ENCODE data around the gene SIGLEC15.

DNA sequence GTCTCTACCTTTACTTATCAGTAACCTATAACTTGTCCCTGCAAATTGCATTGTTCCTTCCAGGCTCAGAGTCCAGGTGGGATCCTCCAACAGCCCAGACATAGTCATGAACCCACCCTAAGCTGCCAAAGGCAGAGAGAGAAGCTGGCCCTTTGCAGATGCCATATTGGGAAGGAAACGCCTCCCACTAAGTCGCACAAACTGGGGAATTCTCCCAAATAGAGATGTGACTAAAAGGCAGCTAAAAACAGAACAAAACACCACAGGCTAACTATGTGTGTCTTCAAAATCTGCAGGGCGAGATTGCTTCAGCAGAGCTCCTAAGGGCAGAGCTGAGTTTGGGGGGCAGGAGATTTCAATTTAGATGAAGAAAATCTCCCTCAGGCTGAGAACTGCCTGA is 38.5 kb upstream of the SIGLEC15 start:
- TF ChIP-seq, protein P1, sequence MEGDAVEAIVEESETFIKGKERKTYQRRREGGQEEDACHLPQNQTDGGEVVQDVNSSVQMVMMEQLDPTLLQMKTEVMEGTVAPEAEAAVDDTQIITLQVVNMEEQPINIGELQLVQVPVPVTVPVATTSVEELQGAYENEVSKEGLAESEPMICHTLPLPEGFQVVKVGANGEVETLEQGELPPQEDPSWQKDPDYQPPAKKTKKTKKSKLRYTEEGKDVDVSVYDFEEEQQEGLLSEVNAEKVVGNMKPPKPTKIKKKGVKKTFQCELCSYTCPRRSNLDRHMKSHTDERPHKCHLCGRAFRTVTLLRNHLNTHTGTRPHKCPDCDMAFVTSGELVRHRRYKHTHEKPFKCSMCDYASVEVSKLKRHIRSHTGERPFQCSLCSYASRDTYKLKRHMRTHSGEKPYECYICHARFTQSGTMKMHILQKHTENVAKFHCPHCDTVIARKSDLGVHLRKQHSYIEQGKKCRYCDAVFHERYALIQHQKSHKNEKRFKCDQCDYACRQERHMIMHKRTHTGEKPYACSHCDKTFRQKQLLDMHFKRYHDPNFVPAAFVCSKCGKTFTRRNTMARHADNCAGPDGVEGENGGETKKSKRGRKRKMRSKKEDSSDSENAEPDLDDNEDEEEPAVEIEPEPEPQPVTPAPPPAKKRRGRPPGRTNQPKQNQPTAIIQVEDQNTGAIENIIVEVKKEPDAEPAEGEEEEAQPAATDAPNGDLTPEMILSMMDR (IDR thresholded peaks at IDR 0.05; ENCODE audit: low read depth, low read length, missing input control), result no peak
- TF ChIP-seq SP1 (IDR thresholded peaks at IDR 0.05), result no peak
- TF ChIP-seq MAX (IDR thresholded peaks at IDR 0.05), result no peak
- TF ChIP-seq, protein P2, sequence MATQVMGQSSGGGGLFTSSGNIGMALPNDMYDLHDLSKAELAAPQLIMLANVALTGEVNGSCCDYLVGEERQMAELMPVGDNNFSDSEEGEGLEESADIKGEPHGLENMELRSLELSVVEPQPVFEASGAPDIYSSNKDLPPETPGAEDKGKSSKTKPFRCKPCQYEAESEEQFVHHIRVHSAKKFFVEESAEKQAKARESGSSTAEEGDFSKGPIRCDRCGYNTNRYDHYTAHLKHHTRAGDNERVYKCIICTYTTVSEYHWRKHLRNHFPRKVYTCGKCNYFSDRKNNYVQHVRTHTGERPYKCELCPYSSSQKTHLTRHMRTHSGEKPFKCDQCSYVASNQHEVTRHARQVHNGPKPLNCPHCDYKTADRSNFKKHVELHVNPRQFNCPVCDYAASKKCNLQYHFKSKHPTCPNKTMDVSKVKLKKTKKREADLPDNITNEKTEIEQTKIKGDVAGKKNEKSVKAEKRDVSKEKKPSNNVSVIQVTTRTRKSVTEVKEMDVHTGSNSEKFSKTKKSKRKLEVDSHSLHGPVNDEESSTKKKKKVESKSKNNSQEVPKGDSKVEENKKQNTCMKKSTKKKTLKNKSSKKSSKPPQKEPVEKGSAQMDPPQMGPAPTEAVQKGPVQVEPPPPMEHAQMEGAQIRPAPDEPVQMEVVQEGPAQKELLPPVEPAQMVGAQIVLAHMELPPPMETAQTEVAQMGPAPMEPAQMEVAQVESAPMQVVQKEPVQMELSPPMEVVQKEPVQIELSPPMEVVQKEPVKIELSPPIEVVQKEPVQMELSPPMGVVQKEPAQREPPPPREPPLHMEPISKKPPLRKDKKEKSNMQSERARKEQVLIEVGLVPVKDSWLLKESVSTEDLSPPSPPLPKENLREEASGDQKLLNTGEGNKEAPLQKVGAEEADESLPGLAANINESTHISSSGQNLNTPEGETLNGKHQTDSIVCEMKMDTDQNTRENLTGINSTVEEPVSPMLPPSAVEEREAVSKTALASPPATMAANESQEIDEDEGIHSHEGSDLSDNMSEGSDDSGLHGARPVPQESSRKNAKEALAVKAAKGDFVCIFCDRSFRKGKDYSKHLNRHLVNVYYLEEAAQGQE (IDR thresholded peaks at IDR 0.05), result no peak
- no peak for TF ChIP-seq RAD21 (IDR thresholded peaks at IDR 0.05)
- TF ChIP-seq GABPA (IDR thresholded peaks at IDR 0.05 in 1 of 2, conservative IDR thresholded peaks at IDR 0.05 in 1 of 2), result no peak
- TF ChIP-seq FOXA1 (IDR thresholded peaks at IDR 0.05), result no peak
- no peak for TF ChIP-seq YY1 (IDR thresholded peaks at IDR 0.05)
- no peak for TF ChIP-seq RXRA (IDR thresholded peaks at IDR 0.05)
- TF ChIP-seq TAF1 (conservative IDR thresholded peaks at IDR 0.05), result no peak
- TF ChIP-seq, protein P3, sequence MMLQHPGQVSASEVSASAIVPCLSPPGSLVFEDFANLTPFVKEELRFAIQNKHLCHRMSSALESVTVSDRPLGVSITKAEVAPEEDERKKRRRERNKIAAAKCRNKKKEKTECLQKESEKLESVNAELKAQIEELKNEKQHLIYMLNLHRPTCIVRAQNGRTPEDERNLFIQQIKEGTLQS (IDR thresholded peaks at IDR 0.05), result no peak
- TF ChIP-seq EGR1 (IDR thresholded peaks at IDR 0.05; ENCODE audit: low read depth in 2 of 2), result no peak

All from liver (tissue), 3 donors.